MCF 10A (cell line): Measurements from ENCODE around the gene TRMT11. TPM values are rescaled to one million over a fixed set of nuclear protein-coding genes. Genes with fewer than 3 reads are reported as not detected.

Experiments
- BruUV-seq: library from RNA; stranded (reverse); fragments of 400-500 nt; replicated peaks from 2 replicates; lab custom pipeline; 2021; lab: Mats Ljungman, UMichigan
- CTCF ChIA-PET: fragments of 300-600 bp; sonication (Branson Sonifier 250); formaldehyde crosslinking; extraction: SDS; loops from one replicate; lab custom pipeline; 2021; ENCODE audit warnings: antibody characterized with exemption, inconsistent platforms; lab: Yijun Ruan, JAX
- POLR2A ChIA-PET: fragments of 300-600, 350-650 bp; sonication (Branson Sonifier 250); formaldehyde crosslinking; extraction: SDS; loops from one replicate; lab custom pipeline; 2020; ENCODE audit warnings: antibody characterized with exemption, inconsistent platforms; lab: Yijun Ruan, JAX
- DNase-seq: peaks from one replicate; pipeline ENCODE4 v3.0.0-alpha.2; 2018; ENCODE audit not compliant: unreplicated experiment
- H3K27ac Mint-ChIP-seq: one replicate; pipeline ENCODE4 v1.8.0; 2022; ENCODE audit warnings: mild to moderate bottlenecking, low read depth, mixed read lengths; ENCODE audit not compliant: unreplicated experiment
- H3K27me3 Mint-ChIP-seq: one replicate; pipeline ENCODE4 v1.8.0; 2022; ENCODE audit warnings: mixed read lengths; ENCODE audit not compliant: insufficient read depth, unreplicated experiment
- H3K36me3 Mint-ChIP-seq: one replicate; pipeline ENCODE4 v1.8.0; 2022; ENCODE audit warnings: mild to moderate bottlenecking, moderate library complexity, mixed read lengths; ENCODE audit not compliant: insufficient read depth, unreplicated experiment
- H3K4me1 Mint-ChIP-seq: one replicate; pipeline ENCODE4 v1.8.0; 2022; ENCODE audit warnings: mixed read lengths; ENCODE audit not compliant: insufficient read depth, unreplicated experiment
- H3K4me3 Mint-ChIP-seq: one replicate; pipeline ENCODE4 v1.8.0; 2022; ENCODE audit warnings: mild to moderate bottlenecking, moderate library complexity, mixed read lengths; ENCODE audit not compliant: unreplicated experiment
- H3K9me3 Mint-ChIP-seq: one replicate; pipeline ENCODE4 v1.8.0; 2022; ENCODE audit warnings: mixed read lengths; ENCODE audit not compliant: unreplicated experiment
- CTCF ChIP-seq: fragments of 200-600 bp; IDR thresholded peaks from one replicate; pipeline ENCODE4 v1.8.0; 2022; ENCODE audit warnings: antibody characterized with exemption, mild to moderate bottlenecking; ENCODE audit not compliant: unreplicated experiment
- intact Hi-C: fragments of 100-400 bp; cut with micrococcal nuclease; formaldehyde crosslinking; loops from 2 replicates; pipeline ENCODE4 v1.14.1; 2022
- total RNA-seq: library from RNA; stranded (reverse); gene quantifications from 2 replicates; pipeline ENCODE4 v1.2.3, GENCODE V29; 2022

Gene TRMT11
- total RNA-seq, 1 experiment from 2014 or later = 32.5 TPM

GRCh38 chr6:125981571-125982185, 4.7 kb upstream of the TRMT11 start:
- BruUV-seq = no TSS peak
- no peak for TF ChIP-seq CTCF
- Mint-ChIP-seq H3K4me1 (no peaks in the 10 kb centered on the region), H3K9me3 (no peaks in the 10 kb centered on the region), H3K4me3 (no peak overlapping the region), H3K36me3 (peaks cover 7% of the 10 kb centered on the region), H3K27ac (no peak overlapping the region), H3K27me3 (no peaks in the 10 kb centered on the region)
- ChIA-PET CTCF (interaction anchor here (0.5 to 1.2 kb wide), 3 partner anchors 25 to 670 kb away, joined by 3 to 4 read pairs (median 3); partner anchors contain the start of gene HINT3), POLR2A (interaction anchor here (0.7 to 1.4 kb wide), 2 partner anchors 24 to 25 kb away, joined by 3 to 4 read pairs; partner anchors contain the start of gene HINT3)
- intact Hi-C loops = no loop called here
- DNase-seq = no peak

- ChIA-PET CTCF (interaction anchor here (1.6 kb wide), 1 partner anchor 8 kb away, joined by 3 read pairs; no protein-coding TSS in a partner anchor), POLR2A (interaction anchor here (4.0 kb wide), 1 partner anchor 26 kb away, joined by 36 read pairs; the partner anchor contains the start of gene HINT3)
- H3K36me3 Mint-ChIP-seq = no peaks in the 10 kb centered on the region
- peak; percentile 23 for DNase-seq
- BruUV-seq = no TSS peak
- H3K27ac Mint-ChIP-seq = no peak overlapping the region
- no peaks in the 10 kb centered on the region for H3K9me3 Mint-ChIP-seq
- H3K27me3 Mint-ChIP-seq = no peaks in the 10 kb centered on the region
- H3K4me1 Mint-ChIP-seq = no peaks in the 10 kb centered on the region
- intact Hi-C loops = no loop called here
- TF ChIP-seq CTCF = no peak
- H3K4me3 Mint-ChIP-seq = no peak overlapping the region
These were observed 2.9 kb upstream of the TRMT11 start for GRCh38 chr6:125983246-125983945.

- CTCF ChIA-PET = interaction anchor here (0.6 to 5.5 kb wide), 6 partner anchors 9 to 450 kb away, joined by 3 to 35 read pairs (median 6); no protein-coding TSS in a partner anchor
- BruUV-seq = no TSS peak
- Mint-ChIP-seq H3K4me1 (no peaks in the 10 kb centered on the region), H3K9me3 (no peaks in the 10 kb centered on the region), H3K4me3 (no peak overlapping the region), H3K27me3 (no peaks in the 10 kb centered on the region), H3K27ac (no peak overlapping the region), H3K36me3 (no peaks in the 10 kb centered on the region)
- POLR2A ChIA-PET = interaction anchor here (1.0 to 4.0 kb wide), 4 partner anchors 14 to 194 kb away, joined by 3 to 36 read pairs (median 24); partner anchors contain the start of genes HINT3 and NCOA7
- DNase-seq = no peak
- no peak for TF ChIP-seq CTCF
- intact Hi-C loops = no loop called here
These were observed 2.0 kb upstream of the TRMT11 start for GRCh38 chr6:125984311-125984710.

GRCh38 chr6:125985522-125985921, 818 bp upstream of the TRMT11 start:
- intact Hi-C loops = no loop called here
- Mint-ChIP-seq H3K4me3 (no peak overlapping the region), H3K4me1 (no peaks in the 10 kb centered on the region), H3K27ac (no peak overlapping the region), H3K27me3 (no peaks in the 10 kb centered on the region), H3K9me3 (no peaks in the 10 kb centered on the region), H3K36me3 (no peaks in the 10 kb centered on the region)
- ChIA-PET POLR2A (interaction anchor here (1.1 to 4.0 kb wide), 15 partner anchors 11 to 196 kb away, joined by 3 to 36 read pairs (median 6); partner anchors contain the start of genes HINT3 and NCOA7), CTCF (interaction anchor here (0.6 to 5.5 kb wide), 9 partner anchors 10 to 359 kb away, joined by 3 to 35 read pairs (median 8); partner anchors contain the start of gene NCOA7)
- DNase-seq = no peak
- no peak for TF ChIP-seq CTCF
- BruUV-seq = no TSS peak
